ENCODE measurements around the gene GALNT10. TPM values are rescaled to one million over a fixed set of nuclear protein-coding genes. Genes with fewer than 3 reads are reported as not detected.

GALNT10 gene
- total and polyA plus RNA-seq, 2 of the 8 experiments (the other 6 are each of a cell fraction or from before 2014, with no cell fraction given): 4.6 to 15.5 TPM

DNA sequence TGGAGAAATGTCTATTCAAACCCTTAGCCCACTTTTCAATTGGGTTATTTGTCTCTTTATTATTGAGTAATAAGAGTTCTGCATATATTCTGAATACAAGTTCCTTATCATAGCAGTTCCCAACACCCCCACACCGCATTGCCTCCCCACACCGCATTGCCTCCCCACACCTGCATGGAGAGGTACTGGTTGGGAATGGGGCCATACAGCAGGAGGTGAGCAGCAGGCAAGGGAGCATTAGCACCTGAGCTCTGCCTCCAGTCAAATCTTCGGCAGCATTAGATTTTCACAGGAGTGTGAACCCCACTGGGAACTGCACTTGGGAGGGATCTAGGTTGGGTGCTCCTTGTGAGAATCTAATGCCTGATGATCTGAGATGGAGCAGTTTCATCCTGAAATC, 244.7 kb downstream of the GALNT10 start (continued):
- no peak for TF ChIP-seq EZH2 (IDR thresholded peaks at IDR 0.05; ENCODE audit: low read depth, low read length, severe bottlenecking)
- no peak for TF ChIP-seq NRF1 (IDR thresholded peaks at IDR 0.05; ENCODE audit: low read depth, low read length)
- TF ChIP-seq CEBPB (IDR thresholded peaks at IDR 0.05; ENCODE audit: low read depth, low read length): no peak
- no peak for TF ChIP-seq POLR2AphosphoS5 (IDR thresholded peaks at IDR 0.05; ENCODE audit: low read depth, low read length)
